Activated B cell treated with CpG ODN at 0.5 μM for 24 hours (primary cell): ENCODE results near the gene ENOSF1. TPM values are rescaled to one million over a fixed set of nuclear protein-coding genes. Genes with fewer than 3 reads are reported as not detected.

Experiments used
- ATAC-seq: fragments of 200-7000 bp; cut with Tn5 transposase; one replicate; pipeline ENCODE4 v1.10.0; 2021; ENCODE audit warnings: low read depth, mild to moderate bottlenecking, moderate library complexity
- CTCF ChIA-PET: fragments of 350-600 bp; sonication (Branson Sonifier 250); formaldehyde crosslinking; loops from one replicate; lab custom pipeline; 2021; ENCODE audit warnings: antibody characterized with exemption; lab: Charles Lee
- POLR2A ChIA-PET: fragments of 350-600 bp; sonication (Branson Sonifier 250); formaldehyde crosslinking; loops from one replicate; lab custom pipeline; 2021; ENCODE audit warnings: antibody characterized with exemption; lab: Charles Lee
- DNase-seq: peaks from one replicate; pipeline ENCODE4 v3.0.0; 2022
- H3K27ac Mint-ChIP-seq: one replicate; pipeline ENCODE4 v1.8.0; 2020; ENCODE audit warnings: mixed read lengths
- H3K27me3 Mint-ChIP-seq: one replicate; pipeline ENCODE4 v1.8.0; 2021; ENCODE audit warnings: mixed read lengths
- H3K36me3 Mint-ChIP-seq: one replicate; pipeline ENCODE4 v1.8.0; 2021; ENCODE audit warnings: low read depth, mixed read lengths
- H3K4me1 Mint-ChIP-seq: one replicate; pipeline ENCODE4 v1.8.0; 2021; ENCODE audit warnings: mixed read lengths
- H3K4me3 Mint-ChIP-seq: one replicate; pipeline ENCODE4 v1.8.0; 2020; ENCODE audit warnings: mild to moderate bottlenecking, mixed read lengths
- H3K9me3 Mint-ChIP-seq: one replicate; pipeline ENCODE4 v1.8.0; 2020; ENCODE audit warnings: mixed read lengths
- CTCF ChIP-seq: fragments of 200-600 bp; IDR thresholded peaks from one replicate; pipeline ENCODE4 v1.8.0; 2022; ENCODE audit warnings: antibody characterized with exemption, mild to moderate bottlenecking
- intact Hi-C: fragments of 100-400 bp; cut with micrococcal nuclease; formaldehyde crosslinking; loops from one replicate; pipeline ENCODE4 v1.15.1; 2024
- total RNA-seq: library from RNA; stranded (reverse); gene quantifications from 2 replicates; pipeline ENCODE4 v1.2.3, GENCODE V29; 2022

ENOSF1 gene
- total RNA-seq, 1 donor from 2014 or later, result 23.8 TPM

GRCh38 chr18:659597-659996 lies 52.8 kb downstream of the ENOSF1 start:
- peaks cover 17% of the 10 kb centered on the region for H3K4me1 Mint-ChIP-seq
- CTCF ChIA-PET, result no interaction called here
- TF ChIP-seq CTCF, result no peak
- no peaks in the 10 kb centered on the region for H3K9me3 Mint-ChIP-seq
- ATAC-seq, result no peak
- POLR2A ChIA-PET, result no interaction called here
- DNase-seq, result no peak
- intact Hi-C loops, result loop anchor here (5.0 kb wide), 1 partner anchor 153 kb away; the partner anchor contains the start of gene YES1
- peak overlapping the region; percentile 87 for H3K4me3 Mint-ChIP-seq
- no peaks in the 10 kb centered on the region for H3K36me3 Mint-ChIP-seq
- no peak overlapping the region for H3K27ac Mint-ChIP-seq
- peaks cover 20% of the 10 kb centered on the region for H3K27me3 Mint-ChIP-seq

- Mint-ChIP-seq H3K27me3 (peaks cover 20% of the 10 kb centered on the region), H3K4me1 (peaks cover 17% of the 10 kb centered on the region), H3K36me3 (no peaks in the 10 kb centered on the region), H3K4me3 (peak overlapping the region; percentile 87), H3K9me3 (no peaks in the 10 kb centered on the region), H3K27ac (no peak overlapping the region)
- ATAC-seq (no peak), DNase-seq (no peak)
- ChIA-PET CTCF (interaction anchor here (0.7 kb wide), 1 partner anchor 35 kb away, joined by 3 read pairs; no protein-coding TSS in a partner anchor), POLR2A (interaction anchor here (0.9 to 1.1 kb wide), 2 partner anchors 54 to 390 kb away, joined by 3 read pairs; partner anchors contain the start of gene ENOSF1)
- TF ChIP-seq CTCF, result no peak
- intact Hi-C loops, result loop anchor here (1.0 to 5.0 kb wide), 2 partner anchors 52 to 153 kb away; partner anchors contain the start of gene YES1
These were observed 53.4 kb downstream of the ENOSF1 start for GRCh38 chr18:658947-659533.

- Mint-ChIP-seq H3K27ac (no peak overlapping the region), H3K27me3 (peaks cover 20% of the 10 kb centered on the region), H3K4me3 (peak overlapping the region; percentile 87), H3K36me3 (no peaks in the 10 kb centered on the region), H3K4me1 (peaks cover 17% of the 10 kb centered on the region), H3K9me3 (no peaks in the 10 kb centered on the region)
- DNase-seq (no peak), ATAC-seq (peak; percentile 68)
- no peak for TF ChIP-seq CTCF
- intact Hi-C loops, result loop anchor here (1.0 to 5.0 kb wide), 2 partner anchors 53 to 154 kb away; partner anchors contain the start of gene YES1
- ChIA-PET POLR2A (interaction anchor here (0.9 to 1.1 kb wide), 2 partner anchors 54 to 389 kb away, joined by 3 read pairs; partner anchors contain the start of gene ENOSF1), CTCF (interaction anchor here (0.7 to 1.3 kb wide), 2 partner anchors 34 kb away, joined by 3 read pairs; no protein-coding TSS in a partner anchor)
These were observed 54.2 kb downstream of the ENOSF1 start for GRCh38 chr18:658001-658946.

GRCh38 chr18:657311-658000 lies 55.0 kb downstream of the ENOSF1 start, which contains the start of gene TYMS:
Gene TYMS (plus strand): TSS chr18:657653. CDS start chr18:657743, 90 bp downstream.
- peak; percentile 32 for DNase-seq
- Mint-ChIP-seq H3K27me3 (peaks cover 20% of the 10 kb centered on the region), H3K36me3 (no peaks in the 10 kb centered on the region), H3K27ac (no peak within 1 kb of the TSS), H3K9me3 (no peaks in the 10 kb centered on the region), H3K4me1 (peaks cover 17% of the 10 kb centered on the region), H3K4me3 (peak within 1 kb of the TSS; percentile 87)
- ChIA-PET CTCF (interaction anchor here (1.3 kb wide), 1 partner anchor 33 kb away, joined by 3 read pairs; no protein-coding TSS in a partner anchor), POLR2A (no interaction called here)
- intact Hi-C loops, result loop anchor here (5.0 kb wide), 1 partner anchor 155 kb away; the partner anchor contains the start of gene YES1
- peak; percentile 25 for ATAC-seq
- no peak for TF ChIP-seq CTCF
